Measurements from ENCODE around the gene ANKRD42.

- TF ChIP-seq SMC3 (IDR thresholded peaks at IDR 0.05) (no peak), CTCF (IDR thresholded peaks at IDR 0.05) (no peak), POLR2A (IDR thresholded peaks at IDR 0.05; ENCODE audit: low read length) (no peak), POLR2AphosphoS2 (conservative IDR thresholded peaks at IDR 0.05; ENCODE audit: low read length) (no peak), MAX (IDR thresholded peaks at IDR 0.05) (no peak), USF2 (IDR thresholded peaks at IDR 0.05) (no peak), CHD2 (IDR thresholded peaks at IDR 0.05; ENCODE audit: low read length, partially characterized antibody) (no peak), RFX5 (IDR thresholded peaks at IDR 0.05) (no peak), RAD21 (conservative IDR thresholded peaks at IDR 0.05 in 1 of 2, IDR thresholded peaks at IDR 0.05 in 1 of 2) (no peak), BHLHE40 (IDR thresholded peaks at IDR 0.05; ENCODE audit: low read depth, low read length) (no peak), HMGXB4 (CRISPR knock-in tag; IDR thresholded peaks at IDR 0.05; ENCODE audit: borderline replicate concordance) (no peak), REST (IDR thresholded peaks at IDR 0.05) (no peak), NFE2L2 (conservative IDR thresholded peaks at IDR 0.05; ENCODE audit: low read length) (no peak), EP300 (IDR thresholded peaks at IDR 0.05) (no peak)
Observed at GRCh38 chr11:83191491-83191890, 2.0 kb upstream of the ANKRD42 start.

All from A549 (cell line).